ENCODE results near the gene OR2L8. TPM values are rescaled to one million over a fixed set of nuclear protein-coding genes. Genes with fewer than 3 reads are reported as not detected.
"Not testable (repeated sequence)": the region's sequence is repeated elsewhere in the genome, so short reads cannot be mapped to it uniquely, and the experiment has no call there.

The OR2L8 gene
- total RNA-seq, 1 experiment from 2014 or later: not detected

GRCh38 chr1:247936965-247937734, 11.5 kb upstream of the OR2L8 start:
- not testable (repeated sequence) for H3K4me3 ChIP-seq (ENCODE audit: insufficient read depth, low read depth, low read length); H3K36me3 ChIP-seq (replicated peaks; ENCODE audit: control insufficient read depth, insufficient read depth, low read length); H3K27me3 ChIP-seq (ENCODE audit: control insufficient read depth, insufficient read depth, low read length)
- peak; percentile 88 for DNase-seq

GRCh38 chr1:247942624-247943023, 6.0 kb upstream of the OR2L8 start:
- Histone ChIP-seq H3K4me3 (ENCODE audit: insufficient read depth, low read depth, low read length) (no peak overlapping the region), H3K27me3 (ENCODE audit: control insufficient read depth, insufficient read depth, low read length) (no peaks in the 10 kb centered on the region), H3K36me3 (replicated peaks; ENCODE audit: control insufficient read depth, insufficient read depth, low read length) (no peaks in the 10 kb centered on the region)
- DNase-seq: no peak

GRCh38 chr1:247953408-247953807, 4.8 kb downstream of the OR2L8 start:
- Histone ChIP-seq H3K36me3 (replicated peaks; ENCODE audit: control insufficient read depth, insufficient read depth, low read length) (no peaks in the 10 kb centered on the region), H3K4me3 (ENCODE audit: insufficient read depth, low read depth, low read length) (no peak overlapping the region), H3K27me3 (ENCODE audit: control insufficient read depth, insufficient read depth, low read length) (no peaks in the 10 kb centered on the region)
- no peak for DNase-seq

GRCh38 chr1:247961791-247962190, 13.1 kb downstream of the OR2L8 start:
- Histone ChIP-seq H3K4me3 (ENCODE audit: insufficient read depth, low read depth, low read length) (no peak overlapping the region), H3K27me3 (ENCODE audit: control insufficient read depth, insufficient read depth, low read length) (no peaks in the 10 kb centered on the region), H3K36me3 (replicated peaks; ENCODE audit: control insufficient read depth, insufficient read depth, low read length) (no peaks in the 10 kb centered on the region)
- no peak for DNase-seq

GRCh38 chr1:247962911-247963588, 14.4 kb downstream of the OR2L8 start:
- H3K4me3 ChIP-seq (ENCODE audit: insufficient read depth, low read depth, low read length): no peak overlapping the region
- no peaks in the 10 kb centered on the region for H3K36me3 ChIP-seq (replicated peaks; ENCODE audit: control insufficient read depth, insufficient read depth, low read length)
- no peaks in the 10 kb centered on the region for H3K27me3 ChIP-seq (ENCODE audit: control insufficient read depth, insufficient read depth, low read length)
- no peak for DNase-seq

- no peak for DNase-seq
- Histone ChIP-seq H3K4me3 (ENCODE audit: insufficient read depth, low read depth, low read length) (no peak within 1 kb of the TSS), H3K27me3 (ENCODE audit: control insufficient read depth, insufficient read depth, low read length) (no peaks in the 10 kb centered on the region), H3K36me3 (replicated peaks; ENCODE audit: control insufficient read depth, insufficient read depth, low read length) (no peaks in the 10 kb centered on the region)
Observed at GRCh38 chr1:247964933-247965332, 16.3 kb downstream of the OR2L8 start, which contains the start of gene OR2AK2. Gene OR2AK2 (plus strand): TSS chr1:247965233. CDS start chr1:247965377, 144 bp downstream.

- no peak overlapping the region for H3K4me3 ChIP-seq (ENCODE audit: insufficient read depth, low read depth, low read length)
- H3K27me3 ChIP-seq (ENCODE audit: control insufficient read depth, insufficient read depth, low read length): no peaks in the 10 kb centered on the region
- no peak for DNase-seq
- H3K36me3 ChIP-seq (replicated peaks; ENCODE audit: control insufficient read depth, insufficient read depth, low read length): no peaks in the 10 kb centered on the region
Observed at GRCh38 chr1:247966532-247967204, 18.0 kb downstream of the OR2L8 start.

GRCh38 chr1:247992986-247993385, 44.3 kb downstream of the OR2L8 start:
- no peaks in the 10 kb centered on the region for H3K27me3 ChIP-seq (ENCODE audit: control insufficient read depth, insufficient read depth, low read length)
- H3K4me3 ChIP-seq (ENCODE audit: insufficient read depth, low read depth, low read length): no peak overlapping the region
- H3K36me3 ChIP-seq (replicated peaks; ENCODE audit: control insufficient read depth, insufficient read depth, low read length): no peaks in the 10 kb centered on the region
- no peak for DNase-seq

- H3K27me3 ChIP-seq (ENCODE audit: control insufficient read depth, insufficient read depth, low read length): no peaks in the 10 kb centered on the region
- H3K36me3 ChIP-seq (replicated peaks; ENCODE audit: control insufficient read depth, insufficient read depth, low read length): no peaks in the 10 kb centered on the region
- no peak overlapping the region for H3K4me3 ChIP-seq (ENCODE audit: insufficient read depth, low read depth, low read length)
- no peak for DNase-seq
Observed at GRCh38 chr1:247998811-247999210, 50.2 kb downstream of the OR2L8 start.

Other genes starting within 250 kb of the OR2L8 start
- gene OR6F1, start 232.2 kb upstream of the OR2L8 start, total RNA-seq (2014; rRNA removed; shearing (Covaris generic)): not detected in 2 replicates
- gene OR14K1, start 210.2 kb upstream of the OR2L8 start, total RNA-seq (2014; rRNA removed; shearing (Covaris generic)): not detected in 2 replicates
- gene OR14A2, start 200.7 kb upstream of the OR2L8 start, total RNA-seq (2014; rRNA removed; shearing (Covaris generic)): not detected in 2 replicates
- gene OR1C1, start 188.3 kb upstream of the OR2L8 start, total RNA-seq (2014; rRNA removed; shearing (Covaris generic)): not detected in 2 replicates
- not detected in 2 replicates for gene OR14A16, start 124.7 kb upstream of the OR2L8 start, total RNA-seq (2014; rRNA removed; shearing (Covaris generic))
- not detected in 2 replicates for gene OR11L1, start 107.0 kb upstream of the OR2L8 start, total RNA-seq (2014; rRNA removed; shearing (Covaris generic))
- 0.04 and 0.10 TPM in 2 replicates for gene TRIM58, start 91.7 kb upstream of the OR2L8 start, total RNA-seq (2014; rRNA removed; shearing (Covaris generic))
- not detected in 2 replicates for gene OR2W3, start 53.3 kb upstream of the OR2L8 start, total RNA-seq (2014; rRNA removed; shearing (Covaris generic))
- gene OR2T8, start 28.6 kb upstream of the OR2L8 start, total RNA-seq (2014; rRNA removed; shearing (Covaris generic)): not detected in 2 replicates
- gene OR2AJ1, start 24.0 kb upstream of the OR2L8 start, total RNA-seq (2014; rRNA removed; shearing (Covaris generic)): not detected in 2 replicates
- not detected in 2 replicates for gene OR2AK2, start 16.4 kb downstream of the OR2L8 start, total RNA-seq (2014; rRNA removed; shearing (Covaris generic))
- gene OR2L5, start 64.8 kb downstream of the OR2L8 start, total RNA-seq (2014; rRNA removed; shearing (Covaris generic)): not detected in 2 replicates
- gene OR2L2, start 81.2 kb downstream of the OR2L8 start, total RNA-seq (2014; rRNA removed; shearing (Covaris generic)): not detected in 2 replicates
- gene OR2L3, start 98.0 kb downstream of the OR2L8 start, total RNA-seq (2014; rRNA removed; shearing (Covaris generic)): not detected in 2 replicates
- not detected in 2 replicates for gene OR2L13, start 146.3 kb downstream of the OR2L8 start, total RNA-seq (2014; rRNA removed; shearing (Covaris generic))
- not detected in 2 replicates for gene OR2M5, start 196.3 kb downstream of the OR2L8 start, total RNA-seq (2014; rRNA removed; shearing (Covaris generic))
- not detected in 2 replicates for gene OR2M2, start 226.0 kb downstream of the OR2L8 start, total RNA-seq (2014; rRNA removed; shearing (Covaris generic))
- not detected in 2 replicates for gene OR2M3, start 248.4 kb downstream of the OR2L8 start, total RNA-seq (2014; rRNA removed; shearing (Covaris generic))